ENCODE measurements around the gene SMAP1.
A peak's percentile ranks its signal among the peaks of the same experiment; 100 is the strongest.
"Not testable (repeated sequence)": the region's sequence is repeated elsewhere in the genome, so short reads cannot be mapped to it uniquely, and the experiment has no call there.

The SMAP1 gene

DNA sequence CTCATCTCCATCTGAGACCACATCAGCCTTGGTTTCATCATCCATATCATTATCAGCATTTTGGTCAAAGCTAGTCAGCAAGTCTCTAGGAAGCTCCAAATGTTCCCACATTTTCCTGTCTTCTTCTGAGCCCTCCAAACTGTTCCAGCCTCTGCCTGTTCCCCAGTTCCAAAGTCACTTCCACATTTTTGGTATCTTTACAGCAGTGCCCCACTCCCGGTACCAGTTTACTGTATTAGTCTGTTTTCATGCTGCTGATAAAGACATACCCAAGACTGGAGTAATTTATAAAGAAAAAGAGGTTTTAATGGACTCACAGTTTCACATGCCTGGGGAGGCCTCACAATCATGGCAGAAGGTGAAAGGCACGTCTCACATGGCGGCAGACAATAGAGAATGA lies 74.8 kb downstream of the SMAP1 start:
- DNase-seq = not testable (repeated sequence)

DNA sequence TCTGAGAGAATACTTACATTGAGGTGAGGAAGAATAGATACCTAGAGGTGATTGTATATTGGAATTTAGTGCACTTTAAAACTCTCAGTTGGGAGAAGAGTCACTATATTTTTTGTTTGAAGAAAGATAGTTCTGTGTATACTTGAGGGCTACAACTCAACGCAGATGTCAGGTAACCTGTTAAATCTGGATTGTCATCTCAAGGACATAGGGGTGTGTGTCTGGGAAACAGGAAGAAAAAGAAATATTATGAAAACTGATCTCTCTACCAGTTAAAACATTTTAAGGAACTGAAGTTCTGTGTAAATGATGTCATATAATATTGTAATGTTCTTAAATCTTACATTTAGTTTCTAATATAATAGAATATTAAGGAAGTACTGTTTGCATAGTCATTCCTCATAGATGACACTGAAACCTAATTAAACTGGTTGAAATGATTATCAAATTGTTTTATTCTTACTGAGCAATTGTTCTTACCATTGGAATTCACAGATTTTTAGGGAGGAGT lies 86.2 kb downstream of the SMAP1 start:
- DNase-seq = no peak

DNA sequence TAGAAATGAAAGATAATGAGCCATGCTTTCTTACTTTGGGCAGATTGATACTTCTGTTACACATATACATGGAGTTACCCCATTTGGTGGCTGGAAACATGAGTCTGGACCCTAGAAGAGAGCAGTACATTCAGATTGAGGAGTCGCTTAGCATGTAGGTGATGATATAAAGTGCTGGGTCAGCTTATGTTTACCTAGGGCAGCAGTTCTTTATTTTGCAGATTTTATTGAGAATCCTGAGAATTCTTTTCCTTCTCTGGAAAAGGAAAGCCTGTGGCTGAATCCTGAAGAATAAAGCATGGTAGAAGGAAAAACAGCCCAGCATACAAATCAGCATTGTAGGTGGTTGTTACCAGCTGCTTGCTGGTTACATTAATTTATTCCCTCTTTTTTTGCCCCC lies 91.2 kb downstream of the SMAP1 start:
- DNase-seq = no peak

DNA sequence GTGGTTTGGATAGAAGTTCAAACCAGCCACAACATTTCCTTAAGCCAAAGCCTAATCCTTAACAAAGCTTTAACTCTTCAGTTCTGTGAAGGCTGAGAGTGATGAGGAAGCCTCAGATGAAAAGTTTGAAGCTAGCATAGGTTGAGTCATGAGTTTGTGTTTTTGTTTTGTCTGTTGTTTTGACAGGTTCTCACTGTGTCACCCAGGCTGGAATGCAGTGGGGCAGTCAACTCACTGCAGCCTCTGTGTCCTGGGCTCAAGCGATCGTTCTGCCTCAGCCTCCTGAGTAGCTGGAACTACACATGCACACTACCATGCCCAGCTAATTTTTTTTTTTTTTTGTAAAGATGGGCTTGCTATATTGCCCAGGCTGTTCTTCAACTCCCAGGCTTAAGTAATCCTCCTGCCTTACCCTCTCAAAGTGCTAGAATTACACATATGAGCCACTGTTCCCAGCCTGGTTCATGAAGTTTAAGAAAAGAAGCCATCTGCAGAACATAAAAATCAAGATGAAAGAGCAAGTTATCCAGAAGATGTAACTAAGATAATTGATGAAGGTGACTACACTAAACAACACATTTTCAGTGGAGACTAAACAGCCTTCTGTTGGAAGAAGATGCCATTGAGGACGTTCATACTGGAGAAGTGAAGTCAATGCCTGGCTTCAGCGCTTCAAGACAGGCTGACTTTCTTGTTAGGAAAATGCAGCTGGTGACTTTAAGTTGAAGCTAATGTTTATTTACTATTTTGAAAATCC lies 96.2 kb downstream of the SMAP1 start:
- no peak for DNase-seq

DNA sequence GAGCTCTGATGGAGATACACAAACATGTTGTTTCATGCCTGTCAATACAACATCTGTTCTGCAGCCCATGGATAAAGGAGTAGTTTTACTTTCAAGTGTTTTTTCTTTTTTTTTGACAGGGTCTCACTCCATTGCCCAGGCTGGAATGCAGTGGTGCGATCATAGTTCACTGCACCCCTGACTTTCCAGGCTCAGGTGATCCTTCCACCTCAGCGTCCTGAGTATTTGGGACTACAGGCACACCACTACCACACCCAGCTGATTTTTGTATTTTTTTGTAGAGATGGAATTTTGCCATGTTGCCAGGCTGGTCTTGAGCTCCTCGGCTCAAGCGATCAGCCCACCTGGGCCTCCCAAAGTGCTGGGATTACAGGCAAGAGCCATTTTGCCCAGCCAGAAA lies 97.0 kb downstream of the SMAP1 start:
- no peak for DNase-seq

DNA sequence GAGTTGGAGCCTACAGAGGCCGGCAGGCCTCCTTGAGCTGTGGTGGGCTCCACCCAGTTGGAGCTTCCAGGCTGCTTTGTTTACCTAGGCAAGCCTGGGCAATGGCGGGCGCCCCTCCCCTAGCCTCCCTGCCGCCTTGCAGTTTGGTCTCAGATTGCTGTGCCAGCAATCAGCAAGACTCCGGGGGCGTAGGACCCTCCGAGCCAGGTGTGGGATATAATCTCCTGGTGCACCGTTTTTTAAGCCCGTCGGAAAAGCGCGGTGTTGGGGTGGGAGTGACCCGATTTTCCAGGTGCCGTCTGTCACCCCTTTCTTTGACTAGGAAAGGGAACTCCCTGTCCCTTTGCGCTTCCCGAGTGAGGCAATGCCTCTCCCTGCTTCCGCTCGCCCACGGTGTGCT lies 103.7 kb downstream of the SMAP1 start:
- not testable (repeated sequence) for DNase-seq

DNA sequence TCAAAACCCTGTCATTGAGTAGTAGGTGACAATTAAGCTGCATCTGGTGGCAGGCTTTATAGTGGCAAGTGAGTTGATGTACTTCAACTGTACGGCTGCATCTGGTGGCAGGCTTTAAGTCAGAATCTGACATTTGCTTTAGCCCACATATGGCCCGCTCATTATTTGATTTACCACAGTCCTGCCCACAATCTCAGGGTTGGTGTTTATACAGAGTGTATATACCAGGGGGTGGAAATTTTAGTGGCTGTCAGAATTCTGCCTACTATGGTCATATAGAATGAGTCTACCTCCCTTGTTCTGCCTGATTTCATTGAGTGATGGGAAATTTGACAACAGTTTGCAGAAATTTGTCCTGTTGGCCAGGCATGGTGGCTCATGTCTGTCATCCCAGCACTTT lies 112.3 kb downstream of the SMAP1 start:
- no peak for DNase-seq

DNA sequence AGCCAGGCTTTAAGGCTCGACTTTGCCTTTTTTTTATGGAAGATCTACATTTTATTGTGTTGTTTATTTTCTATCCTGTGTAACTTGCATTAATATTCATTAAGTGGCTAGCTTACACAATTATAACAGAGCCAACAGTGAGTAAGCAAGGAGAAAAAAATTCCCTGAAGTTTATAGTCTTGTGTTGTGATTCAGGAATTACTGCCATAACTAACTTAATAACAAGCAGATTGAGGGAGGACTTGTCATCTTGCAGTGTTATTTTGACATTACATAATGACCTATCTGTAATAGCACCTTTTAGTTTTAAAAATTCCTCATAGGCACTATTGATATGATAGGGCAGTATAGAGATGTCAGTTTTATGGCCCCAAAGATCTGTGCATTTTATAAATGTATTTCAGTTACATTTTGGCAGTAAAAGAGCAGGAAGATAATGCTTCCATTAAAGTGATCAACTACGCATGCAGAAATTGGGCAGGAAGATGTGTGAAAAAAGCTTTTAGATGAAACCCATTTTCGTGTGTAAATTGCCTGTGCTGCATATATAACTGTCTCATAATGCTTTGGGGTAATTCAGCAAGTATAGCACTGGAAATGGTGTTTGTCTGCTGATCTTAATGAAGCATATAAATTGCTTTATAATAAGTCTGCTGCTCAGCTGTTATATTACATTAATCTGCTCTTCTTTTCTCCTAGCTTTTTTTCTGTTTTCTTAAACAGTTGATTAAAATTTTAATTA lies 123.0 kb downstream of the SMAP1 start:
- no peak for DNase-seq

DNA sequence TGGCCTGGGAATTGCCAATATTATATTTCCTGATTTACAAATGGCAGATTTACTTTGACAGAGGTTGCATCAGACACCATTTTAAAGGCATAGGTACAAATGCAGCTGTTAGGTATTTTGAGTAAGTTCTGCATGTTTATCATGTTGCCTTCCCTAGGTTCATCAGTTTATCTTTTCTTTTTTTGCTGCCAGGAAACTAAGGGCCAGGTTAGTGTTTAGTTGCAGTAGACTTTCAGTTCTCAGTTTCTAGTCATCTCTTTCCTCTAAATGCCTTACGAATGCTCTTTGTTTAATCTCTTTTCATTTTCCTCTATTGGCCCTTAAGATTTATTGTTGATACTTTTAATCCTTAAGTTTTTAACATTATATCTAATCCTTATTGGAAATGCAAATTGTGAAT lies 129.9 kb downstream of the SMAP1 start:
- DNase-seq = no peak

DNA sequence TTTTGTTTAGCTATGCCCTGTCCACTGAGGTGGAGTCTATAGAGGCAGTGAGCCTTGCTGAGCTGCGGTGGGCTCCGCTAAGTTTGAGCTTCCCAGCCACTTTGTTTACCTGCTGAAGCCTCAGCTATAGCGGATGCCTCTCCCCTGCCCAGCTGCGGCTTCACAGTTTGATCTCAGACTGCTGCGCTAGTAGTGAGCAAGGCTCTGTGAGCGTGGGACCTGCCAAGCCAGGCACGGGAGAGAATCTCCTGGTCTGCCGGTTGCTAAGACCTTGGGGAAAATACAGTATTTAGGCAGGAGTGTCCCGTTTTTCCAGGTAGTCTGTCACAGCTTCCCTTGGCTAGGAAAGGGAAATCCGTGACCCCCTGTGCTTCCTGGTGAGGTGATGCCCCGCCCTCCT lies 138.4 kb downstream of the SMAP1 start:
- DNase-seq = no peak

DNA sequence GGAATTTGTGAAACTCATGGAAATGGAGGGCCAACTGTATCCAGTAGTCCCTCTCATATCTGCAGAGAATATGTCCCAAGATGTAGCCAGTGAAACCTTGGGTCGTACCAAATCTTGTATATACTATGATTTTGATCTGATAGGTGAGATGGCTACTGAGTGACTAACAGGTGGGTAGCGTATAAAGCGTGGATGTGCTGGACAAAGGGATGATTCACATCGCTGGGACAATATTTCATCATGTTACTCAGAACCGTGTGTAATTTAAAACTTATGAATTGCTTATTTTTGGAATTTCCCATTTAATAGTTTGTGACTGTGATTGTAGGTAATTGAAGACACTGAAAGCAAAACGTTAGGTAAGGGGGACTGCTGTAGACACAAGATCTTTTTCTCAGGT lies 144.1 kb downstream of the SMAP1 start:
- DNase-seq = no peak

DNA sequence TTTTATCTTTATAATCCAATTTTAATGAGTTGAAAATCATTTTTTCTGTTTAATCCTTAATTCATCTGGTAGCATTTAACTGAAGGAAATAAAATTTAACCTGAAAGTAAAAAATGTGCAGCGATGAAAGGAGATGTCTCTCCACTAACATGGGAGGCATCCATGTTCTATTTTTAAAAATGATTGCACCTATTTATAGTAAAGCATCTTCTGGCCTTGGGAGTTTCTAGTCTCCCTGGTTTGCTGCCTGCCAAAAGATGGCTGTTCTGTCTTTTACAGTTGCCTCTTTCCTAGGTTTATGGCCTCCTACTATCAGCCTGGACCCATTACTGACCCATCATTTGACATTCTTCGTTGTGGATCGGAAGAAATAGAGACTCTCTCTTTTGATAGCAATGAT lies 146.2 kb downstream of the SMAP1 start:
- no peak for DNase-seq

DNA sequence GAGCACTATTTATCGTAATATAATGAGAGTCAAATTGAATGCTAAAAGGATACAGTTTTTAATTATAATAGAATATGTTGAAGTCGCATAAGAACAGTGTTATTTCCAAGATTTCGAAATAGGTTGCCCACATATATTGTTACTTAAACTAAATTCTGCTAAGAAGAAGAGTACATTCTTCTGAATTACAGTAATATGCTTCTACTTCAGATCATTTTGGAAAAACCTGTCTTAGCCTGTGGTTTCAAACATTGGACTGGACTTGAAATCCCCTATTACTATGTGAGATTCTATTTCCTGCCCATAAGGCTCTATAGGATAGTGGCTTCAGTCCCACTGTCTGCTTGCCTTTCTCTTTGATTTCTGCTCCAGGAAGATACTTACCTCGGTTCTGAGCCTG lies 152.0 kb downstream of the SMAP1 start:
- DNase-seq = no peak

DNA sequence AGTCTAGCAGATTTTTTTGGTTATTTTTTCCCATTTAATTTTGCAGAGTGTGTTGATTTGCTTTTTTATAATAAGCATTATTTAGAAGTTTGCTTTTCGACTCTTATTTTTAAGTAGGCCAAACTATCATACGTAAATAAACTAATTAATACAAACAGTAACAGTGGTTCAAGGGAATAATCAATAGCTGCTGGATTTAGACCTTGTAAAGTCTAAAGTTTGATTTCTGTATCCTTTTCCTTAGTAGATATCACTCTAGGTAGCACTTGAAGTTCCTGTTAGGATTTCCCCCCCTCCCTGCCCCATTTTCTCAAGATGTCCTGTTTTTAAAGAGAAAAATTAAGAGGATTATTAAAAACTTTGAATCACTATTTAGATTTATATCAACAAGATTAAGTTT lies 153.1 kb downstream of the SMAP1 start:
- DNase-seq = no peak

DNA sequence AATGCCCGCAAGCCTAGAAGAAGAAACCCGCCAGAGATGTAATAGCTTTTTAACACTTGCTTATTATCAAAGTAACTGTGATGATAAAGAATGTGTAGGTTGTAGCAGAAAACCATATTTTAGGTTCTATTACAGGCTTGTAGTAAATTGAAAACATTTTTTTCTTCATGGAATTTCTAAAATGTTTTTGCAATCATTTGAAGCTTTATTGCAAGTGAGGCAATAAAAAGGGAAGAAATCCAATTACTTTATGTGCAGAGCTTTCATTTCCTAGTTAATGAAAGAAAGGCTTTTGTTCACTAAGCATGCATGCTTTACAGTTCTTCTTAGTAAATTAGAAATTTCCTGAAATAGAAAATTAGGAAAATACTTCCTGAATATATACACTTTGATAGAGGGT lies 154.1 kb downstream of the SMAP1 start:
- DNase-seq = no peak

DNA sequence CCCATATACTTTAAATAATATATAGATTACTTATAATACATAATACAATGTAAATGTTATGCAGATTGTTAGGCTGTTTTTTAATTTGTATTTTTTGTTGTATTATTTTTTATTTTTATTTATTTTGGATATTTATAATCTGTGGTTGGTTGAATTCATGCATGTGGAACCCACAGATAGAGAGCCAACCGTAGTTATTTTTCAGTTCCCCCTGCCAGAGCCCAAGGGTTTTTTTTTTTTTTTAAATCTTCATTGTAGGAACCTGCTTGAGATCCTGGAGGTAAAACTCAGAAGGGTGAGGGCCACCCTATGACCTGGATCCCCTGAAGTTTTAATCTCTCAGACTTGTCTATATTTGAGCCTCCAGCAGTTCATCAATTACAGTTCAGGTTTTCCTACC lies 156.0 kb downstream of the SMAP1 start:
- DNase-seq = no peak

DNA sequence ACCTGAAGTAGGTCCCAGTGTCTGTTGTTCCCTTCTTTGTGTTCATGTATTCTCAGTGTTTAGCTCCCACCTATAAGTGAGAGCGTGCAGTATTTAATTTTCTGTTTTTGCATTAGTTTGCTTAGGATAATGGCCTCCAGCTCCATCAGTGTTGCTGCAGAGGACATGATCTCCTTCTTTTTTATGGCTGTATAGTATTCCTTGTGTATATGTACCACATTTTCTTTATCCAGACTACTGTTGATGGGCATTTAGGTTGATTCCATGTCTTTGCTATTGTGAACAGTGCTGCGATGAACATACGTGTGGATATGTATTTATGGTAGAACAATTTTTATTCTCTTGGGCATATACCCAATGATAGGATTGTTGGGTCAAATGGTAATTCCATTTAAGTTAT lies 163.7 kb downstream of the SMAP1 start:
- no peak for DNase-seq

DNA sequence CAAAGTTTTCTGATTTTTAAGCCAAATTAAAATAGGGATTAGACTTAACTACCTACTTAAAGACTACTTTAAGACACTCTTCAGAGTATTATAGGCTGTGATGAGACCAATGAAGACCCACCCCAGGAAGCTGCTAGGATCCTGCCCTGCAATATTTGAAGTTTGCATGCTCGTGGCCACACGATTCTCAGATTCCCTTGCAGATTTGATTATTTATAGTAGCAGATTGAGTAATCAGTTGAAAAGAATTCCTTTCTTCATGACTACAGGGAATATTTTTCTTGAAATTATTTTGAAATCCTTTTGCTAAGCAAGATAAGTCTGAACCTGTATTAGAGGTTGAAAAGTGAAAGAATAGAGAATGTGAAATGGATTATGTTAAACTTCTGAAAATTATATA lies 166.8 kb downstream of the SMAP1 start:
- DNase-seq = no peak

DNA sequence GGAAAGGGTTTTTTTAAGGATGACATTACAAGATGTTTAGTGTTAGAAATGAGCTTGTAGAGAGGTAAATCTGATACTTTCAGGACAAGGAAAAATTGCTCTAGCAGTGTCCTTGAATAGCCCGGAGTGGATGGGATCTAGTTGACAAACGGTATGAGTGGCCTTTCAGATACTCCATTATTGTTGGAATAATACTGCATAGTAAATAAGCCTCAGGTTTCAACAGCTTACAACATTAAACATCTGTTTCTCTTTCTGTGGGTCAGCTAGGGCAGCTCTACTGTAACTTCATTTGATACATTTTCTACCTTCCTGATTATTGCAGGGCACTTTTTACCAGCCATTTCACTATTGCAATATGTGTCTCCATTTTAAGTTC lies 171.2 kb downstream of the SMAP1 start:
- peak in 1 of 2 experiments; percentile 38 for DNase-seq

DNA sequence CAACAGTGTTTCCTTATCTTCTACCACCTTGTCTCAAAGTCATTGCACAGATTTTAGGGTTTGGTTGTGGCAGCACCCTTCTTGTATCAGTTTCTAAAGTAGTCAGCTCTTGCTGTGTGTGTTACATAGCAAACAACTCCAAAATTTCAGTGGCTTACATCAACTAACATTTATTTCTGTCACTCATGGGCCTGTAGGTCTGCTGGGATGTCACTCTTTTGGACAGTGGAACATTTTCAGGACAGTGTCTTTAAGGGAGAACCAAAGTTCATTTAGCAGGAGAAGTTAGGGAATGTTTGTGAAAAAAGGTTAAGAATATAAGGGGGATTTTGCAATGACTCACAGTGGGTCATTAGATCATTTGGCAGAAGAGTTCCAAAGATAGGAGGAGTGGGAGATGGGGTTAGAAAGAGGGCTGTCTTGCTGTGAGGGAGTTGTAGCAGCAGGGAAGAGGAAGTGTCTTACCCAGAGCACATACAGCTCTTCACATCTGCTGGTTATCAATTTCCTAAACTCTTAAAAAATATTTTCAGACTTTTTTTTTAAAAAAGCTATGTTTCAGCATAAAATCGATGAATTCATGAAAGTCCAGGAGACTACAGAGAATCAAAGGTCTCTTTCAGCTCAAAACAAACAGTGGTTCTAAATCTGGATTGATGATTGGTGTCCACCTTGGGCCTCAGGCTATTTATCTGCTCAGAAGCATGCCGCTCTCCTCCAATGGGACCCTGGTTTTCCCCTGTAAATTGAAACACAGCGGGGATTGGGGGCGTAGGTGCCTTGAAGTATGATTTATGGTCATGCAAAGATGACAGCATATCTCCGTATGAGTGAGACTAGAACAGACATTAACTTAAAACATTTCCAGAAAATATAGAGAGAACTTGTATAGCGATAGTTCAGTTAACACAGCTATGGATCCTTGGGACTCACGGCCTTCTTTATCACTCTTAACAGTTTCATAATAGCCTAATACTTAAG lies 171.9 kb downstream of the SMAP1 start:
- no peak for DNase-seq

DNA sequence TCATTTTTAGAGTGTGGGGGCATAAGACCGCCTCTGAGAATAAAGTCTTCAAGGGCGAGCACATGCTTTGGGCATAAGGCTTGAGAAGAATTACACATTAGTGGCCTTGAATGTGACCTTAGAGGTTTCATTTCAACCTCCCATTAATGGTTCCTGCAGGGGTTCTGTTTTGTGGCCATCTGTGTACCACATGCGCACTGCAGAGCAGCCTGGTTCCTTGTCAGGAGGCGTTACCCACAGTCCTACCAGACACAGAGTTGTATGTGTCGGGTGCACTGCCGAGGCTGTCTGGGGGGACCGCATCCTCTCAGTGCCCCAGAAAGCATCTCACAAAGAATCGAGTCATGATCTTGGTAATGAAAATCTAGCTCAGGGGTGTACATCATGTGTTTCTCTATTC lies 173.4 kb downstream of the SMAP1 start:
- no peak for DNase-seq

DNA sequence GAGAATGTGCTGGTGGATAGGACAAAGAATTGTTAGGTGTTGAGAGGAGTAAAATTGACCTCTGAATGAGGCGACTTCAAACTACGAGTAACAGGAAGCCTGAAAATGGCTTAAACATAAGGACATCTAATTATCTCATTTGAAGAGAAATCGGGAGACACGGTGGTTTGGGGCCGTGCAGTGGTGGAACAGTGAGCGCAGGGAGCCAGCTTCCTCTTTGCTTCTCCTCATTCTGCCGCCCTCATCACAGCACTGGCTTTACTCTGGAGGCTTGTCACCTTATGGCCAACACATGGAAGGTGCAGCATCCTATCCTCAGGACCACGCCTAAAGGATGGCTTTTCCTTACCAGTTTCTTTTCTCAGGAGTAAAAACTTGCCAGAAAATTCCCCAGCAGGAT lies 174.9 kb downstream of the SMAP1 start:
- no peak for DNase-seq

DNA sequence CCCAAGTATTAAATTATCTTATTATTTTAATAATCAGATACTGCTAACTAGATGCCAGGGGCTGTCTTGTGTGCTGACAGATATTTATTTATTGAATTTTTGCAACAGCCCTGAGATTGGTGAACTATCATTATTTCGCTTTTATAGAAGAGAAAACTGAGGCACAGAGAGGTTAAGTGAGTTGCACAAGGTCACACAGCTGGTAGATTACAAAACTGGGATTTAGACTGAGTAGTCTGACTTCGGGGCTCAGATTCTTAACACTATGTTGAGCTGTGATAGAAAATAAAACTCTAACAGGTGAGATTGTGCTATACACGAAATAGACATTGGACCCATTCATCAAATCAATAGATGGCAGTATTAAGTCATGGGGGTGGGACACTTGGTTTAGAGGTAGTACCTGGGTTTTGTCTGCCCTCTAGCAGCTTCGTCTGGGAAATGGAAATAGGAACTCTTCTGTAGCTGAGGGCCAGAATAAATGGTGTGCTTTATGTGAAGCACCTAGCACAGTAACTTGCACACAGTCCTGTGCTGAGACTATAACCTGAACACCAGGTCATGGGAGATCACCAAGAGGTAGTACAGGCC lies 175.7 kb downstream of the SMAP1 start:
- DNase-seq = peak in 1 of 2 experiments; percentile 48

All from NCI-H524 (cell line).